PC-9 (cell line): ENCODE measurements around the gene CDC42BPA. TPM values are rescaled to one million over a fixed set of nuclear protein-coding genes. Genes with fewer than 3 reads are reported as not detected.

Experiments used
- BruUV-seq: library from RNA; stranded (reverse); fragments of 400-500 nt; replicated peaks from 2 replicates; lab custom pipeline; 2021; lab: Mats Ljungman, UMichigan
- CTCF ChIA-PET: fragments of 300-600 bp; sonication (Branson Sonifier 250); formaldehyde crosslinking; loops from one replicate; lab custom pipeline; 2022; ENCODE audit warnings: antibody characterized with exemption; lab: Charles Lee
- POLR2A ChIA-PET: fragments of 300-600 bp; sonication (Branson Sonifier 250); formaldehyde crosslinking; loops from one replicate; lab custom pipeline; 2022; ENCODE audit warnings: antibody characterized with exemption; ENCODE audit not compliant: unreplicated experiment; lab: Charles Lee
- DNase-seq, 2 experiments: peaks; one replicate each; pipeline versions ENCODE4 v3.0.0 to v3.0.0-alpha.2; 2015 to 2022; ENCODE audit warnings: mixed read lengths in 1 of 2
- H2AFZ ChIP-seq: fragments of 200-600 bp; sonication (generic); 2 replicates; pipeline ENCODE4 v1.8.1; 2017; ENCODE audit warnings: antibody characterized with exemption
- H3F3A ChIP-seq: fragments of 200-600 bp; sonication (generic); 2 replicates; pipeline ENCODE4 v1.8.1; 2017; ENCODE audit warnings: antibody characterized with exemption, mild to moderate bottlenecking, low read depth; ENCODE audit not compliant: insufficient read depth
- H3K27ac ChIP-seq: fragments of 200-600 bp; sonication (generic); 2 replicates; pipeline ENCODE4 v1.6.1; 2016; ENCODE audit warnings: mixed run types
- H3K27me3 ChIP-seq: fragments of 200-600 bp; sonication (generic); 2 replicates; pipeline ENCODE4 v1.6.1; 2016; ENCODE audit warnings: low read depth, mixed run types; ENCODE audit not compliant: insufficient read depth
- H3K36me3 ChIP-seq: fragments of 200-600 bp; sonication (generic); 2 replicates; pipeline ENCODE4 v1.6.1; 2016; ENCODE audit warnings: low read depth, mixed run types
- H3K4me1 ChIP-seq: fragments of 200-600 bp; sonication (generic); replicated peaks from 2 replicates; pipeline ENCODE4 v1.6.1; 2016; ENCODE audit warnings: mixed run types; ENCODE audit not compliant: insufficient read depth
- H3K4me2 ChIP-seq: fragments of 200-600 bp; sonication (generic); 2 replicates; pipeline ENCODE4 v1.6.1; 2017; ENCODE audit warnings: mixed run types
- H3K4me3 ChIP-seq: fragments of 200-600 bp; sonication (generic); 2 replicates; pipeline ENCODE4 v1.6.1; 2016; ENCODE audit warnings: mixed run types
- H3K79me2 ChIP-seq: fragments of 200-600 bp; sonication (generic); 2 replicates; pipeline ENCODE4 v1.6.1; 2017; ENCODE audit warnings: low read depth, mixed run types
- H3K9me2 ChIP-seq: fragments of 200-600 bp; sonication (generic); 2 replicates; pipeline ENCODE4 v1.8.1; 2017; ENCODE audit warnings: mild to moderate bottlenecking; ENCODE audit not compliant: insufficient read depth
- H3K9me3 ChIP-seq: fragments of 200-600 bp; sonication (generic); 2 replicates; pipeline ENCODE4 v1.8.1; 2016; ENCODE audit warnings: low read depth; ENCODE audit not compliant: insufficient read depth
- H4K20me1 ChIP-seq: fragments of 200-600 bp; sonication (generic); 2 replicates; pipeline ENCODE4 v1.8.1; 2017; ENCODE audit not compliant: insufficient read depth
- EZH2 ChIP-seq: fragments of 200-600 bp; sonication (generic); IDR thresholded peaks from 2 replicates; pipeline ENCODE4 v1.8.0; 2017; ENCODE audit warnings: antibody characterized with exemption, low read depth
- intact Hi-C: fragments of 100-400 bp; cut with micrococcal nuclease; formaldehyde crosslinking; loops from one replicate; pipeline ENCODE4 v1.10.0; 2022; ENCODE audit not compliant: unreplicated experiment
- total RNA-seq: library from RNA; stranded (reverse); gene quantifications from 2 replicates; pipeline ENCODE4 v1.2.3, GENCODE V29; 2021
- TF ChIP-seq, protein P1 (sequence below): fragments of 200-600 bp; sonication (generic); conservative IDR thresholded peaks from 2 replicates; pipeline ENCODE4 v1.6.1; 2017; ENCODE audit warnings: mixed run types, antibody characterized with exemption, mild to moderate bottlenecking, moderate library complexity

The CDC42BPA gene
- total RNA-seq, 1 experiment from 2014 or later, result 47.5 TPM

GRCh38 chr1:227066999-227067398 is 251.3 kb downstream of the CDC42BPA start:
- H3K4me3 ChIP-seq, result no peak overlapping the region
- H3K4me2 ChIP-seq, result no peak overlapping the region
- H3K9me3 ChIP-seq, result no peaks in the 10 kb centered on the region
- peaks cover 3% of the 10 kb centered on the region; the same call in 1 of the 2 replicates for H3K36me3 ChIP-seq
- H3K4me1 ChIP-seq, result no peaks in the 10 kb centered on the region
- H2AFZ ChIP-seq, result no peak overlapping the region
- TF ChIP-seq, protein P1, sequence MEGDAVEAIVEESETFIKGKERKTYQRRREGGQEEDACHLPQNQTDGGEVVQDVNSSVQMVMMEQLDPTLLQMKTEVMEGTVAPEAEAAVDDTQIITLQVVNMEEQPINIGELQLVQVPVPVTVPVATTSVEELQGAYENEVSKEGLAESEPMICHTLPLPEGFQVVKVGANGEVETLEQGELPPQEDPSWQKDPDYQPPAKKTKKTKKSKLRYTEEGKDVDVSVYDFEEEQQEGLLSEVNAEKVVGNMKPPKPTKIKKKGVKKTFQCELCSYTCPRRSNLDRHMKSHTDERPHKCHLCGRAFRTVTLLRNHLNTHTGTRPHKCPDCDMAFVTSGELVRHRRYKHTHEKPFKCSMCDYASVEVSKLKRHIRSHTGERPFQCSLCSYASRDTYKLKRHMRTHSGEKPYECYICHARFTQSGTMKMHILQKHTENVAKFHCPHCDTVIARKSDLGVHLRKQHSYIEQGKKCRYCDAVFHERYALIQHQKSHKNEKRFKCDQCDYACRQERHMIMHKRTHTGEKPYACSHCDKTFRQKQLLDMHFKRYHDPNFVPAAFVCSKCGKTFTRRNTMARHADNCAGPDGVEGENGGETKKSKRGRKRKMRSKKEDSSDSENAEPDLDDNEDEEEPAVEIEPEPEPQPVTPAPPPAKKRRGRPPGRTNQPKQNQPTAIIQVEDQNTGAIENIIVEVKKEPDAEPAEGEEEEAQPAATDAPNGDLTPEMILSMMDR, result no peak
- no peak for TF ChIP-seq EZH2
- no peak for DNase-seq
- CTCF ChIA-PET, result no interaction called here
- intact Hi-C loops, result no loop called here
- no peak overlapping the region for H3K27ac ChIP-seq
- no peaks in the 10 kb centered on the region for H3F3A ChIP-seq
- H4K20me1 ChIP-seq, result 0 out of 2 replicates have a peak, but pooled peaks cover 3% of the 10 kb centered on the region
- H3K79me2 ChIP-seq, result no peaks in the 10 kb centered on the region
- no peaks in the 10 kb centered on the region for H3K27me3 ChIP-seq
- no TSS peak for BruUV-seq
- H3K9me2 ChIP-seq, result no peaks in the 10 kb centered on the region
- POLR2A ChIA-PET, result interaction anchor here (0.6 kb wide), 1 partner anchor 30 kb away, joined by 3 read pairs; no protein-coding TSS in a partner anchor

GRCh38 chr1:227065311-227065710 is 253.0 kb downstream of the CDC42BPA start:
- Histone ChIP-seq H2AFZ (no peak overlapping the region), H3K4me2 (no peak overlapping the region), H3K9me3 (no peaks in the 10 kb centered on the region), H3K4me3 (no peak overlapping the region), H3K79me2 (no peaks in the 10 kb centered on the region), H3K27me3 (no peaks in the 10 kb centered on the region), H3K27ac (no peak overlapping the region), H3F3A (no peaks in the 10 kb centered on the region), H4K20me1 (0 out of 2 replicates have a peak, but pooled peaks cover 3% of the 10 kb centered on the region), H3K9me2 (no peaks in the 10 kb centered on the region), H3K4me1 (no peaks in the 10 kb centered on the region), H3K36me3 (peaks cover 3% of the 10 kb centered on the region; the same call in 1 of the 2 replicates)
- no TSS peak for BruUV-seq
- ChIA-PET POLR2A (no interaction called here), CTCF (no interaction called here)
- no peak for DNase-seq
- TF ChIP-seq, protein P1, result no peak
- no peak for TF ChIP-seq EZH2
- intact Hi-C loops, result no loop called here

GRCh38 chr1:227062306-227062705 is 256.0 kb downstream of the CDC42BPA start:
- intact Hi-C loops, result no loop called here
- H3K9me2 ChIP-seq, result no peaks in the 10 kb centered on the region
- no peaks in the 10 kb centered on the region for H4K20me1 ChIP-seq
- H3K9me3 ChIP-seq, result no peaks in the 10 kb centered on the region
- no peaks in the 10 kb centered on the region for H3K27me3 ChIP-seq
- H3K27ac ChIP-seq, result no peak overlapping the region
- H3K4me3 ChIP-seq, result no peak overlapping the region
- no TSS peak for BruUV-seq
- CTCF ChIA-PET, result no interaction called here
- no peaks in the 10 kb centered on the region for H3K79me2 ChIP-seq
- no peak for DNase-seq
- TF ChIP-seq, protein P1, result no peak
- no peak overlapping the region for H2AFZ ChIP-seq
- H3K4me1 ChIP-seq, result no peaks in the 10 kb centered on the region
- no peak overlapping the region for H3K4me2 ChIP-seq
- H3K36me3 ChIP-seq, result 0 out of 2 replicates have a peak, but pooled peaks cover 4% of the 10 kb centered on the region
- POLR2A ChIA-PET, result no interaction called here
- H3F3A ChIP-seq, result no peaks in the 10 kb centered on the region
